Measurements from ENCODE around the gene LSR. TPM values are rescaled to one million over a fixed set of nuclear protein-coding genes. Genes with fewer than 3 reads are reported as not detected.
A peak's percentile ranks its signal among the peaks of the same experiment; 100 is the strongest.

The LSR gene
- total RNA-seq: 10 to 100 TPM; 10.4 to 30.9 (median 17.9) TPM

- TF ChIP-seq CTCF (IDR thresholded peaks at IDR 0.05): no peak
- DNase-seq (ENCODE audit: low spot score) (no peak), ATAC-seq (ENCODE audit: low FRiP score) (peak; percentile 91)
These were observed at the start of gene LSR for GRCh38 chr19:35248310-35249145. TSS of gene LSR (plus strand) at chr19:35249002. CDS start at chr19:35249023, 21 bp downstream.

- no peak for DNase-seq (ENCODE audit: low spot score)
- no peak for TF ChIP-seq CTCF (IDR thresholded peaks at IDR 0.05)
- ATAC-seq (ENCODE audit: low FRiP score): no peak
These were observed 49.3 kb upstream of the LSR start for GRCh38 chr19:35199481-35199880.

GRCh38 chr19:35202722-35203688, 45.8 kb upstream of the LSR start:
- DNase-seq (ENCODE audit: low spot score) (no peak), ATAC-seq (ENCODE audit: low FRiP score) (no peak)
- no peak for TF ChIP-seq CTCF (IDR thresholded peaks at IDR 0.05)

- ATAC-seq (ENCODE audit: low FRiP score) (no peak), DNase-seq (ENCODE audit: low spot score) (no peak)
- TF ChIP-seq CTCF (IDR thresholded peaks at IDR 0.05): no peak
These were observed 43.7 kb upstream of the LSR start for GRCh38 chr19:35204799-35205732.

- ATAC-seq (ENCODE audit: low FRiP score): no peak
- DNase-seq (ENCODE audit: low spot score): no peak
- no peak for TF ChIP-seq CTCF (IDR thresholded peaks at IDR 0.05)
These were observed 43.0 kb upstream of the LSR start for GRCh38 chr19:35205733-35206323.

GRCh38 chr19:35206379-35206778, 42.4 kb upstream of the LSR start:
- TF ChIP-seq CTCF (IDR thresholded peaks at IDR 0.05): no peak
- no peak for DNase-seq (ENCODE audit: low spot score)
- ATAC-seq (ENCODE audit: low FRiP score): no peak
